Activated T-cell treated with anti-CD3 and anti-CD28 coated beads, Interleukin-2, amount 50 U/mL, for 72 hours (primary cell): Measurements from ENCODE around the gene PRDM5. TPM values are rescaled to one million over a fixed set of nuclear protein-coding genes. Genes with fewer than 3 reads are reported as not detected.
"Not testable (repeated sequence)": the region's sequence is repeated elsewhere in the genome, so short reads cannot be mapped to it uniquely, and the experiment has no call there.

Experiments
- ATAC-seq, 2 donors: fragments of 150-1000 bp; cut with Tn5 transposase; replicated peaks in 1 of 2; 2 replicates each; pipeline ENCODE4 v1.10.0; 2021; ENCODE audit warnings: moderate library complexity in 2 of 2, mild to moderate bottlenecking in 1 of 2
- DNase-seq, 2 donors: peaks; one replicate each; pipeline ENCODE4 v3.0.0; 2021 to 2022; ENCODE audit warnings: mixed read lengths in 1 of 2
- H3K27ac Mint-ChIP-seq: one replicate; pipeline ENCODE4 v1.8.0; 2022; ENCODE audit warnings: mild to moderate bottlenecking, moderate library complexity, mixed read lengths
- H3K27me3 Mint-ChIP-seq: one replicate; pipeline ENCODE4 v1.8.0; 2022; ENCODE audit warnings: low read depth, mixed read lengths
- H3K36me3 Mint-ChIP-seq, 2 donors: one replicate each; pipeline ENCODE4 v1.8.0; 2022; ENCODE audit warnings: mixed read lengths in 2 of 2, mild to moderate bottlenecking in 1 of 2; ENCODE audit not compliant: insufficient read depth in 2 of 2
- H3K4me1 Mint-ChIP-seq: one replicate; pipeline ENCODE4 v1.8.0; 2022; ENCODE audit warnings: low read depth, mixed read lengths
- H3K4me3 Mint-ChIP-seq, 2 donors: one replicate each; pipeline ENCODE4 v1.8.0; 2022; ENCODE audit warnings: mild to moderate bottlenecking in 2 of 2, mixed read lengths in 2 of 2, moderate library complexity in 2 of 2
- H3K9me3 Mint-ChIP-seq, 2 donors: one replicate each; pipeline ENCODE4 v1.8.0; 2022; ENCODE audit warnings: mixed read lengths in 2 of 2
- total RNA-seq, 2 donors: library from RNA; stranded (reverse); gene quantifications; one replicate each; pipeline ENCODE4 v1.2.3, GENCODE V29; 2022

Gene PRDM5
- total RNA-seq, 2 donors from 2014 or later: 0.35 to 0.60 TPM

GRCh38 chr4:120683897-120684540 lies 238.5 kb downstream of the PRDM5 start:
- peaks cover 5% of the 10 kb centered on the region for H3K4me1 Mint-ChIP-seq

GRCh38 chr4:120682981-120683380 lies 239.5 kb downstream of the PRDM5 start:
- DNase-seq (no peak), ATAC-seq (no peak)
- H3K4me3 Mint-ChIP-seq: no peak overlapping the region
- no peak overlapping the region for H3K27ac Mint-ChIP-seq
- H3K4me1 Mint-ChIP-seq: peaks cover 5% of the 10 kb centered on the region
- peaks cover 0 to 4% of the 10 kb centered on the region in 2 donors for H3K9me3 Mint-ChIP-seq
- H3K36me3 Mint-ChIP-seq: no peaks in the 10 kb centered on the region
- H3K27me3 Mint-ChIP-seq: no peaks in the 10 kb centered on the region

More at GRCh38 chr4:120683897-120684540, 238.5 kb downstream of the PRDM5 start:
- Mint-ChIP-seq H3K9me3 (peaks cover 0 to 4% of the 10 kb centered on the region in 2 donors), H3K27me3 (peaks cover 3% of the 10 kb centered on the region), H3K27ac (no peak overlapping the region), H3K4me3 (no peak overlapping the region), H3K36me3 (no peaks in the 10 kb centered on the region)
- no peak for DNase-seq
- no peak for ATAC-seq

- Mint-ChIP-seq H3K9me3 (peaks cover 3 to 11% of the 10 kb centered on the region in 2 donors), H3K4me1 (peaks cover 5% of the 10 kb centered on the region), H3K4me3 (no peak overlapping the region), H3K27me3 (peaks cover 16% of the 10 kb centered on the region), H3K27ac (peak overlapping the region; percentile 71), H3K36me3 (peaks cover 0 to 1% of the 10 kb centered on the region in 2 donors)
- no peak for DNase-seq
- ATAC-seq: no peak
Observed at GRCh38 chr4:120680647-120681228, 241.8 kb downstream of the PRDM5 start.

DNA sequence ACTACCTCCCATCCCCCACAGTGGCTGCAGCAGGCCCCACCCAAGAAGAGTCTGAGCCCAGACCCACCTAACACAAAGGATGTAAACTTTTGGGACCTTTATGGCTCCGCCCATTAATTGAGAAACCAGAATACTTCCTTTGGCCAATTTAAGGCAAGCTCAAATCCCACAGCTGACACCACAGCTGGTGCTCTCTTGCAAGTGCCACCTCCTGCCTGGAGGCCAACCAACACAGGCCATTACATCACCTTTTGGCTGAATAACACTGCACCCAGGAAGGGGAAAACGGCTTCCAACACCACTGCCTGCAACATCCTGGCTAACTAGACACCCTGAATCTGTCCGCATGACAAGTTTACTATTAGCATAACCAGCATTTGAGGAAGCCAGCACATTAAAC lies 248.8 kb downstream of the PRDM5 start:
- ATAC-seq (no peak), DNase-seq (no peak)
- Mint-ChIP-seq H3K4me1 (no peaks in the 10 kb centered on the region), H3K27me3 (peaks cover 25% of the 10 kb centered on the region), H3K9me3 (peaks cover 10 to 15% of the 10 kb centered on the region in 2 donors), H3K27ac (no peak overlapping the region), H3K36me3 (peaks cover 6% of the 10 kb centered on the region in 2 donors), H3K4me3 (no peak overlapping the region)

GRCh38 chr4:120672558-120673147 lies 249.9 kb downstream of the PRDM5 start:
- Mint-ChIP-seq H3K27me3 (peaks cover 25% of the 10 kb centered on the region), H3K36me3 (peaks cover 6% of the 10 kb centered on the region in 2 donors), H3K27ac (no peak overlapping the region), H3K9me3 (peaks cover 10 to 15% of the 10 kb centered on the region in 2 donors), H3K4me3 (no peak overlapping the region), H3K4me1 (no peaks in the 10 kb centered on the region)
- ATAC-seq: no peak
- DNase-seq: no peak

- no peak overlapping the region for H3K27ac Mint-ChIP-seq
- peaks cover 7 to 12% of the 10 kb centered on the region in 2 donors for H3K9me3 Mint-ChIP-seq
- ATAC-seq: no peak
- H3K27me3 Mint-ChIP-seq: peaks cover 23% of the 10 kb centered on the region
- H3K4me1 Mint-ChIP-seq: no peaks in the 10 kb centered on the region
- DNase-seq: no peak
- no peak overlapping the region for H3K4me3 Mint-ChIP-seq
- peaks cover 6% of the 10 kb centered on the region in 2 donors for H3K36me3 Mint-ChIP-seq
Observed at GRCh38 chr4:120672076-120672475, 250.4 kb downstream of the PRDM5 start.

DNA sequence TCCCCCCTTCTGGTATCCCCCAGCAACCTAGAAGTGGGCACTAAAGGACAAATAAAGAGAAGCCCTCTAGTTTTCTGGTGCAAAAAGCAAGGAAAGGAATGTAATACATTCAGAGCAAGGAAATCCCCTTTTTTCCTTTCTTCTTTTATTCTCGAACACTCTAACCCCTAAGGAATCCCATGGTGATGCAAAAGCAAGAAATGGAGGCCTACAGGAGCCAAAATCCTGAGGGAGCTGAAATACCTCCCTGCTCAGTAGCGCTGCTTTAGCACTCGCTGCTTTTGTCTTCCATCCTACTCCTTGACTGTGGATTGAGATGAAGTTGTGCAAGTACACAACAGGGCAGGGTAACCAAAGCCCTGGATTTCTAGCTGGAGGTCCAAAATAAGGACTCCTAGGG lies 251.0 kb downstream of the PRDM5 start:
- no peak for DNase-seq
- Mint-ChIP-seq H3K36me3 (peaks cover 6% of the 10 kb centered on the region in 2 donors), H3K27me3 (peaks cover 17% of the 10 kb centered on the region), H3K9me3 (peaks cover 6 to 12% of the 10 kb centered on the region in 2 donors), H3K27ac (no peak overlapping the region), H3K4me1 (no peaks in the 10 kb centered on the region), H3K4me3 (no peak overlapping the region)
- ATAC-seq: no peak

DNA sequence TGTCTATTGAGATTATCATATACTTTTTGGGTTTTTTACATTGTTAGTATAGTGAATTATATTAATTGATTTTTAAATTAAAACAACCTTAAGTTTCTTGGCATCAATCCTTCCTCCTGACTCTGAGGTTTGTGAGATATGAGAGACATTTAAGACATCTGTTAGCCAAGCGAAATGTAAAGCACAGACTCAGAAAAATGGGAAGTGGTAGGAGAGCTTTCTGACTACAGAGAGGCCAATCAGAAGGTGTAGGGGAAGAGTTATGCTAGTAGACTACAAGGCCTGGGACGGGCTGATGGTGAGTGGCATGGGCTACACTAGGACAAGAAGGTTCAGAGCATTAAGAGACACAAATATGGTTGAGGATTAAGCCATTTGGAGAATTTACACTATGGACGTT lies 255.4 kb downstream of the PRDM5 start:
- Mint-ChIP-seq H3K4me1 (no peaks in the 10 kb centered on the region), H3K27me3 (peaks cover 10% of the 10 kb centered on the region), H3K36me3 (peaks cover 0 to 3% of the 10 kb centered on the region in 2 donors), H3K4me3 (no peak overlapping the region), H3K9me3 (peaks cover 2 to 3% of the 10 kb centered on the region in 2 donors), H3K27ac (no peak overlapping the region)
- DNase-seq (no peak), ATAC-seq (no peak)

GRCh38 chr4:120664851-120665250 lies 257.7 kb downstream of the PRDM5 start:
- ATAC-seq (no peak), DNase-seq (no peak)
- Mint-ChIP-seq H3K27me3 (peaks cover 7% of the 10 kb centered on the region), H3K36me3 (no peaks in the 10 kb centered on the region), H3K27ac (no peak overlapping the region), H3K9me3 (no peaks in the 10 kb centered on the region), H3K4me3 (no peak overlapping the region), H3K4me1 (no peaks in the 10 kb centered on the region)

- no peak overlapping the region for H3K4me3 Mint-ChIP-seq
- DNase-seq (no peak), ATAC-seq (no peak)
- H3K9me3 Mint-ChIP-seq: no peaks in the 10 kb centered on the region
- H3K36me3 Mint-ChIP-seq: no peaks in the 10 kb centered on the region
- H3K27ac Mint-ChIP-seq: no peak overlapping the region
- no peaks in the 10 kb centered on the region for H3K4me1 Mint-ChIP-seq
- peaks cover 22% of the 10 kb centered on the region for H3K27me3 Mint-ChIP-seq
Observed at GRCh38 chr4:120659616-120660170, 262.8 kb downstream of the PRDM5 start.

DNA sequence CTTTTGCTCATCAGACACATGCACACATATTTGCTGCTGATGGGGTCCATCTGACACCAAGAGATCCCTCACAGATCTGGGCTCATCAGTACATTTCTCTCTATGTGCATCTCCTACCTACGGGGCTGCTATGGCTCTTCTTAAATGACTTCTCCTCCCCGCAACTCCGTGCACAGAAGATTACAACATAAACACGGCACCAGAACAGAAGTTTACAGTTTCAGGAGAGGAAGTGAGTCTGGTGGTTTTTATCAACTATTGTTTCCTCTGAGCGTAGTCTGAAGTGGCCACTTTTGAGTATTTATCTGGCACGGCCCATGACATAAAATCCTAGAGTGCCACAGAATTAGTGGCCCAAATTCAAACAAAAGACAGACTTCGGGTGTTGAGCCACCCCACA lies 263.8 kb downstream of the PRDM5 start:
- DNase-seq (no peak), ATAC-seq (no peak)
- Mint-ChIP-seq H3K27me3 (peaks cover 21% of the 10 kb centered on the region), H3K27ac (no peak overlapping the region), H3K4me1 (no peaks in the 10 kb centered on the region), H3K36me3 (no peaks in the 10 kb centered on the region), H3K4me3 (no peak overlapping the region), H3K9me3 (no peaks in the 10 kb centered on the region)

GRCh38 chr4:120653804-120654573 lies 268.5 kb downstream of the PRDM5 start:
- Mint-ChIP-seq H3K27me3 (peaks cover 15% of the 10 kb centered on the region), H3K9me3 (no peaks in the 10 kb centered on the region), H3K27ac (no peak overlapping the region), H3K36me3 (no peaks in the 10 kb centered on the region), H3K4me3 (no peak overlapping the region), H3K4me1 (no peaks in the 10 kb centered on the region)
- DNase-seq: no peak
- ATAC-seq: no peak

- not testable (repeated sequence) for H3K27ac Mint-ChIP-seq, H3K4me3 Mint-ChIP-seq, ATAC-seq
Observed at GRCh38 chr4:120648336-120648735, 274.2 kb downstream of the PRDM5 start.

More at GRCh38 chr4:120648336-120648735, 274.2 kb downstream of the PRDM5 start:
- H3K27me3 Mint-ChIP-seq: peaks cover 18% of the 10 kb centered on the region
- not testable (repeated sequence) for H3K9me3 Mint-ChIP-seq, H3K4me1 Mint-ChIP-seq, H3K36me3 Mint-ChIP-seq, DNase-seq
